HG03521 (cell line): Measurements from ENCODE around the gene FARS2.

Experiments used
- ATAC-seq: cut with Tn5 transposase; IDR thresholded peaks from one replicate; pipeline ENCODE4 v1.9.1; 2021; ENCODE audit warnings: mild to moderate bottlenecking, moderate library complexity; ENCODE audit not compliant: unreplicated experiment

Gene FARS2

GRCh38 chr6:5412663-5413062 lies 151.3 kb downstream of the FARS2 start:
- ATAC-seq = no peak

DNA sequence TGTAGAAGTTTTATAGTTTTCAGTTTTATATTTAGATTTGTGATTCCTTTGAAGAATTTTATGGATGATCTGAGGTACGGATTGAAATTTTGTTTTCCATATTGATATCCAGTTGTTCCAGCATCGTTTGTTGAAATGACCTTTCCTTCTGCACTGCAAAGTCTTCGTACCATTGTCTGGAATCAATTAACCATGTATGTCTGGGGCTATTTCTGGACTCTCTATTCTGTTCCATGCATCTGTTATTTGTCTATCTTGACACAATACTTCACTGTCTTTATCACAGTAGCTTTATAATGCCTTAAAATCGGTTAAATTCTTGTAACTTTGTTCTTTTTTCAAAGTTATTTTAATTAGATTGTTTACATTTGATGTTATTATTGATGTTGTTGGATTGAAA lies 154.9 kb downstream of the FARS2 start:
- no peak for ATAC-seq

DNA sequence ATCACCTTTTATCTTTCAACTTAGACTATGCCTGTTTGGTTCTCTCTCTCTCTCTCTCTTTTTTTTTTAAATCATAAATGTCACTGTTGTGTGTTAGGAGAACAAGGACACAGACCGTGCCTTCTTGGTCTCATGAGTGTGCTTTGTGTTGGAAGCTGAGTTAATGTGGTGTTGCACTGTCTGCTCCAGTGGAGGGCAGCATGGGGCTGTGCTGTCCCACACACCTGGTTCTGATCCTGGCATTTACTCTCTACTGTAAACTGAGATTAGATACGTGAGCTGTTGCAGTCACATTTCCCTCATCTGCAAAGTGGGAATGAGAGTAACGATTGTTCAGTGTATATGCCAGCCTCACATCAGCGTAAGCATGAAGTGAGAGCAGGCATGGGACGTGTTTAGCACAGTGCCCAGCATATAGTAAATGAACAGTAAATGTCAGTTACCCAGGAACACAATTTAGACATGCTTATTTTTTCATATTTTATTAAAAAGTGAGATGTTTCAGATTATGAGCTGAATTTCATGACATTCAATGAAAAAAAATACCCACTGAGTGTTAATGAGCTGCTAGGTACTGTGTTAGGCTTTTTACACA lies 161.1 kb downstream of the FARS2 start:
- ATAC-seq = no peak

GRCh38 chr6:5423251-5423650 lies 161.9 kb downstream of the FARS2 start:
- no peak for ATAC-seq

DNA sequence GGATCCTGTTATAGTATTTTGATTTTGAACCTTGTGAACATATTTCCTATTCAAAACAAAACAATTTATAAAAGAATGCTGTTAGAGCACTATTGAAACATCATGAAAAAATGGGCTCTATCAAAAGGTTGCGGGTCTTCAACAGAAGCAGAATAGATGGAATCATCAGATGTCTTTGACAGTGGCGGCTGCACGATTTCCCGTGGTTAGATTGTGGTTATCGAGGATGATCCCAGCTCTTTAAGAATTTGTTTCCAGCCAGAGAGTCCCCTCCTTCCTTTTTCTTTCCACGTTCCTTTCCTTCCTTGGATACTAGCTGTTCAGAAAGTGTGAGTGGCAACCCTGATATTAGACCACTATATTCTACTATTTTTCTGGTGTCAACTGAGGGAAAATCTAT lies 163.4 kb downstream of the FARS2 start:
- no peak for ATAC-seq

DNA sequence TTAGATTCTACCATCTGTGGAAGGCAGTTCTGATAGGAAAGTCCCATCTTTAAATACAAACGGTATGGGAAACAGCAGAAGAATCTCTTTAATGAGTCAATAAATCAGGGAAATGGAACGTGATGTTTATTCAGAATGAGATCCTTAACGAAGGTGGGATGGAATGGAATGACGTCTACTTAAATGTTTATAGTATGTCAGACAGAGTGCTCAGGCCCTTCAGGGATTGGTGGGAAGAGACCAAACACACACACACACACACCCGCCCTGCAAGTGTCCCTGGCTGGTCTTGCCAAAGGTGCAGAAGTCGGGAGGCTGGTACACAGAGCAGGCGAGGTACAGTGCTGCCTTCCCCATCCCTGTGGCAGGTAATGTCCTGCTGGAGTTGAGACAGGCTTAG lies 164.0 kb downstream of the FARS2 start:
- ATAC-seq = no peak

DNA sequence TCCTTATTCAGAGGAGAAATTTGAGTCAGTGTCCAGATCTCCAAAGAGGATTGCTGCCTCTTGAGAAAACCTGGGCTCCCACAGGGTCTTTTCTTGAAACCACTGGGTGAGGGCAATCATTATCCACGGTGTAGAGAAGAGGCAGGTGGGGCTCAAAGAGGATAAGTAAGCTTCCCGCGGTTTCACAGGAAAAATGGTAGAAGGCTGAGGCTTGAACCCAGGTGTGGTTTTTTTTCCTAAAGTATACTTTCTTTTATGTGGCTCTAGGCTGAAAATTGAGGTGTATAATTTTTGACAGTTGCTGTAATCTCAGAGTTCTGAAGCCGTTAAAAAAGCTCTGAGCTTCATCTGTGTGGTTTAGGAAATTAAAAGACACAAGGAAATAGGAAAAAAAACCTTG lies 164.5 kb downstream of the FARS2 start:
- ATAC-seq = no peak

GRCh38 chr6:5427586-5427985 lies 166.3 kb downstream of the FARS2 start:
- ATAC-seq = no peak

- ATAC-seq = no peak
Measured at GRCh38 chr6:5433324-5433723, 172.0 kb downstream of the FARS2 start.

DNA sequence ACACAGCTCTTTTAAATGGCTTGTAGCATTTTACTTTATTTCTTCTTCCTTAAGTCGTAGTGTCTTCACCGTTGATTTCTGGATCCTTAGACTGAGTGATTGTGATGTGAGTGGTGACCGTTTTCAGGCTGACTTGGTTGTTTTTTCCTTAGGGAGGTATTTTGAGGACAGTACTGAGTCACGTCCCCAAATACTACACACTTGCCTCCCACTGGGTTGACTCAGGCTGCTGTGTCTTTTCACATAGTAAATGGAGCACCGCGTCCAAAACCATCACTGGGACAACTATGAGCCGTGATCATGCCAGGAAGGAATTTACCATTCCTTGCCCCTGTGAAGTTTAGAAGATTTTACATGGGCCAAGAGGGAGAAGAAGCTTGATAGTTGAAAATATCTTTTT lies 174.1 kb downstream of the FARS2 start:
- no peak for ATAC-seq

DNA sequence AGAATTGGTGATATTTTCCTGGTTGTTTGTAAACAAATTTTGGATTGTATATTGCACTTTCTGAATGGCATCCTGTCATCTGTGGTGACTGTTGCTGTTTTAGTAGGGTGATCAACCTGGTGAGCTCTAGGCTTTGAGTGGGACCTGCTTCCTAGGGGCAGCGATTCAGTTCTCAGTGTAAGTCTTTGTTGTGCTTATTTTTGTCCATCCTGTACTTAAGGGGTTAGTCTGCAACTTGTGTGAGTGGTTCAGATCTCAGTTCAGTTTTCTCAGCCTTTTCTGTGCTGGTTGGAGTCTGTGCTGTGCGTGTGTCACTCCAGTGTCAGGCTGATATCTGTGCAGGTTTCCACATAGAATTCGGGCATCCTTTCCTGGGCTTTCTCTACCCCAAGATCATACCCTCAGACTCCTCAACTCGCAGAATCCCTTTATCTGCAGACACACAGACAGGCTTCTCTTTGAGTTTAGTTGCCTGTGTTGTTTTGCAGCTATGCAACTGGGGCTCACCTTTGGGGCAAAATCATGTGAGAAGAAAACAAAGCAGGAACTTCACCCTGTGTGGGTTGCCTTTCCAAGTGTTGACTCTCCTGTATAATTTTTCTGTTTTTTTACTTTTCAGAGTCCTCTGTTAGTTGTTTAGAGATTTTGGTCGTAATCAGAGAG lies 177.7 kb downstream of the FARS2 start:
- ATAC-seq = no peak

DNA sequence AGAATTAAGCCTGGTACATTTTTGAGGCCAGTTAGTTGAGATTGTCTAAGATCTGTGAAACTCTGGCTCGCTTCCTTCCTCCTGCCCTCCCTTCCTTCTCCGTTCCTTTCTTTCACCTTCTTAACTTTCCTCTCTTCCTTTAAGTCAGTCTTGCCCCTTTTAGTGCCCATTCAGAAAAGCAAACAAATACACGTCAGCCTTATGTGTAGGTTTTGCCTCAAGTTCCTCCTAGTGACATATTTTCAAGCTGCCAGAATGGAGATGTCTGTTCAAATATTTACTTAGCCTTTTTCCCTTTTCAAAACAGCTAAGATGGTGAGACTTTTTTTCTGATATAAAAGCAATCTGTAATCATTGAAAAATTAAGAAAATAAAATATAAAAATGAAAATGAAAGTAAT lies 178.4 kb downstream of the FARS2 start:
- no peak for ATAC-seq

DNA sequence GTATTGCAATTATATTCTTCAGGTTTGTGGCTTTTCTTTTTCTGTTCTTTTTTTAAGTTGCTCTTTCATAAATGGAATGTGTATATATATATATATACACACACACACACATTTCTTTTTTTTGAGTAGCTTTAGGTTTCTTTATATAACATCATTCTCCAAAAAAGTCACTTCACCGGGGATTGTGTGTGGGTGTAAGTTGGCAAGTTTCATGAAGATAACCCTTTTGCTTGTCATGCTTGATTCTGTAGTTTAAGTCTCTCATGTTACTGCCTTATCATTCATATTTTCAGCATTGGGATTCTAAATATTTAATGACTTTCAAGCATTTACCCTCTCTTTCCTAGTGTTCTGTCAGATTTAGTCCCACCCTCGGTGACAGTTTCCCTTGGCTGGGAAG lies 181.0 kb downstream of the FARS2 start:
- ATAC-seq = no peak

- ATAC-seq = no peak
Measured at GRCh38 chr6:5442916-5443315, 181.6 kb downstream of the FARS2 start.

DNA sequence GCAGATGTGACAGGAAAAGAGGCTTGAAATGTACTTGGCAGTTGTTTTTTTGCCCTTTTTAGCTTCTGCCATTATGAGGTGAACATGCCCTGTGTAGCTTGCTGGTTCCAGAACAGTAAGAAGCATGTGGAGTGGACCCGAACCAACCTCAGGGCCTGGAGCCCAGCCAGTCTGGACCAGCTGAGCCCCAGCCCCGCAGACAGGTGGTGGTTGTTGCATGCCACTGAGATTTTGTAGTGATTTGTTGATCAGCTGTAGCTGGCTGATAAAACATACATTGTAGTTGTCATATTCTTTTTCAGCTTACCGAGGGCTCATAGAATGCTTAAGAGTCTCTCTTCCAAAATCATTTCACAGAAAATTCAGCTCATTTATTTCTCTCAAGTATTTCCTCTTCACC lies 182.2 kb downstream of the FARS2 start:
- no peak for ATAC-seq

- ATAC-seq = no peak
Measured at GRCh38 chr6:5446362-5447075, 185.2 kb downstream of the FARS2 start.

GRCh38 chr6:5447921-5448320 lies 186.6 kb downstream of the FARS2 start:
- no peak for ATAC-seq

DNA sequence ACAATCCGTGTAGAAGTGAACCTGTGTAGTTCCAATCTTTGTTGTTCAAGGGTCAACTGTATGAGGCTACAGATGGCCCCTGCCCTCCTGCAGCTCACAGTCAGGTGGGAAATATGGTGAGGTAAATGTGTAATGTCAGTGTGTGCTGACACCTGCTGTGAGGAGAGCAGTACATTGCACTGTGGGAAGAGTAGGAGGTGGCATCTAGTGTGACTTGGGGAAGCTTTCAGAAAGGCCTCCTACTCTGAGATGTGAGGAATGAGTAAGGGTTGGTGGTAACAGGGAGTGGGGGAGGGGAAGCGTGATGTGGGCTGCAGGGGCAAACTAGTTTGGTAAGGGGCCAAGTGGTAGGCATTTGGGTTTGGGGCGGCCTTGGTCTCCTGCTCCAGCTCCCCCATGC lies 188.8 kb downstream of the FARS2 start:
- no peak for ATAC-seq

GRCh38 chr6:5453546-5453945 lies 192.2 kb downstream of the FARS2 start:
- no peak for ATAC-seq

- ATAC-seq = no peak
Measured at GRCh38 chr6:5455142-5455541, 193.8 kb downstream of the FARS2 start.

DNA sequence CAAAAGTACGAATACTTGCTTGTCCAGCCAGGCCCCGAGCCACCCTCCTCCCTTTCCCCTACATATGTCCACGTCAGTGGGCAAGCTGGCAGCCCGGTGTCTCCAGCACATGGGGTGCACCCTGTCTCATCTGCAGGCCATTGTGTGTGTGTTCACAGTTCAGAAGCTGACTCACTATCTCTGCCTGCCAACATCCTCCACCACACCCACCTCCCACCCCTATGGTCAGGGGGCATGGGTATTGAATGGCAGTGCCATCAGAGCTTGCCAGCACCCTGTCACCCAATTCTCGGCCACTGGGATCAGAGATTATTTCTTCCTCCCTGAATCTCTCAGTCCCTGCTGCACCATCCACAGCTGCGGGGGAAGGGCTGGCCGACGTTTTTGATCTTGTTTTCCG lies 195.7 kb downstream of the FARS2 start:
- no peak for ATAC-seq

GRCh38 chr6:5457983-5458683 lies 196.8 kb downstream of the FARS2 start:
- no peak for ATAC-seq
